Activated T-helper 1 cell treated with Interleukin-2 at 50 U/mL for 16 hours (primary cell): ENCODE data around the gene GOSR1.
"Not testable (repeated sequence)": the region's sequence is repeated elsewhere in the genome, so short reads cannot be mapped to it uniquely, and the experiment has no call there.

ENCODE experiments used
- DNase-seq: peaks from one replicate; pipeline ENCODE4 v3.0.0-alpha.2; 2020; ENCODE audit warnings: low read depth

GOSR1 gene

DNA sequence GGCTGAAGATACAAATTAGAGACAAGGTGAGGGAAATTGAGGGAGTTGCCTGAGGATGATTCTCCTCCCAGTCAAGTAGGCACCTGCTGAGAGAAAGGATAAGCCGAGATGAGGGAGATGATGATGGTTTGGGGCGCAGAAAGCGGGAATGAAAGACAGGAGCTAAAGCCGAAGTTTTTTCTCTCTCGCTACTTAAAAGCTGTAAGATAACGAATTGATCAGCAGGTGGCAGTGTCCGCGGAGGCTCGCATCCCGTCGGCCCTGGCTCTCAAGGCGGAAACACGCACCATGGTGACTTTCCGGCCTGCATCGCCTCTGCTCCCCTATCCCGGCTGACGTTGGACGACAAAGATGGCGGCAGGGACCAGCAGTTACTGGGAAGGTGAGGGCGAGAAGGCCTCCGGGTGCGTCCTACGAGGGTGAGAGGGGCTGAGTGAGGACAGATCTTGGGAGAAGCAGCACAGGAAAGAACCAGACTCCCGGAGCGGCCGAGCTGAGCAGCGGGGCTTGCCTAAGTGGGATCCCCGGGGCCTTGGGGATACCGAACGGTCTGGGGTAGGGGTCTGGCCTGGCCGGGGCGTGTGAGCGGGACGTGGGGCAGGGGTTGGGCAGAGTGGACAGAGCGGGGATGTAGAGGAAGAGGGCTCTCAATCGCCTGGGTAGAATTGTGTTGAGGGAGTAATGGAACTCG, at the start of gene GOSR1:
TSS of gene GOSR1 (plus strand) at position 326 of the 691 bp plus-strand sequence. CDS start at position 352, 26 bp downstream.
- DNase-seq: peak; percentile 83

DNA sequence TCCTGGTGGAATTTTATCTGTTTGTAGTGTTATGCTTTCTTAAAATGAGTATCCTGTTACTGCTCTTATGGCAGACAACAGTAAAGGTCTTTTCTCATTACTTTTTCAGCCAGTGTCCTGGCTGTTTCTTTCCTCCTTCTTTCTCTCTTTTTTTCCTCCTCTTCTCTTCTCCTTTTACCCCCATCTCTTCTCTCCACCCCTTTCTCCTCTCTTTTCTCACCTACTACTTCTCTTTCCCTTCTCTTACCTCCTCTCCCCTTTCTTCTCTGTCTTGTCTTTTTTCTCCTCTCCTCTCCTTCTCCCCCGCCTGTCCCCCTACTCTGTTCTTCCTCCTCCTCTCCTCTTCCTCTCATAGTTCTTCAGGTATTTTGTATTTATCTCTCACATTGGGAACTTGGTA, 49.6 kb upstream of the GOSR1 start:
- no peak for DNase-seq

DNA sequence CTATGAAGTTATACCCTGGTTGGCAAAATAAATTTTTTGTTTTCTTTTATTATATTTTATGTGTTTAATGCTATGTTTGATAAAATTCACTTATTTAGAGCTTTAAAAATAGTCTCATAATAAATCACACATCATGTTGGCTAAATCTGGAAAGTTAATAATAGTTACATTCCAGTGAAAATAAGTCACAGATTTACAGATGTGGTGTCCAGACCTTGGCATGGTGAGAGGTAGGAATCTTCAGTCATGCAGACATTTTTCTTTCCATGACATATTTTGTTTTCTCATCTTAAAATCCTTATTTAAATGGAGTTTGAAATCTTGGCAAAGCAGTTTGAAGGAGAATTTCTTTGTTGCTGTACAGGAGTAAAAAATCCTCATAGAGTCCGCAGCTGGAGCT, 48.1 kb upstream of the GOSR1 start:
- no peak for DNase-seq

- no peak for DNase-seq
Observed at GRCh38 chr17:30433514-30433913, 43.7 kb upstream of the GOSR1 start.

DNA sequence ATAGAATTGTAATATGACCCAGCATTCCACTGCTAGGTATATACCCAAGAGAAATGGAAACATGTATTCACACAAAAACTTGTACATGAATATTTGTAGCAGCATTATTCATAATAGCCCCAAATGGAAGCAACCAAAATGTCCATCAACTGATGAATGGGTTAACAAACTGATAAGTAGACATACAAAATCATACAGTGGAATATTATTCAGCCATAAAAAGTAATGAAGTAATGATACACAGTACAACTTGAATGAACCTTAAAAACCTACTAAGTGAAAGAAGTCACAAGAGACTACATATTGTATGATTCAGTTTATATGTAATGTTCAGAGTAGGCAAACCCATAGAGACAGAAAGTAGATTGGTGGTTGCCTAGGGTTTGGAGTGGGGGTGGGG, 40.5 kb upstream of the GOSR1 start:
- no peak for DNase-seq

DNA sequence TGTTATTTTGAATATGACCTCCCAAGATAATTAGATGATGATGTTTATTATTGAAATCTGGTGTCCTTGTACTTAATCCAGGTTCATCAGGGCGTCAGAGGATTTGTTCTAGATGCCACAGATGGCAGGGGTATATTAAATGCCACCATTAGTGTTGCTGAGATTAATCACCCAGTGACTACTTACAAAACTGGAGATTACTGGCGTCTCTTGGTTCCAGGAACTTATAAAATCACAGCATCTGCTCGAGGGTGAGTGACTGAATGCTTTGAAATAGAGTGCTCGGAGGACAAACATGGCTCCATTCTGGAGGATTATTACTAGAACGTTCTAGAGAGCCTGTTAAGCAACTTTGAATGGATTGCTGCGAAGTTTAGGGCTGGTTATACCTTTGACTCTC, 33.5 kb upstream of the GOSR1 start:
- no peak for DNase-seq

GRCh38 chr17:30446640-30447039, 30.6 kb upstream of the GOSR1 start:
- not testable (repeated sequence) for DNase-seq

DNA sequence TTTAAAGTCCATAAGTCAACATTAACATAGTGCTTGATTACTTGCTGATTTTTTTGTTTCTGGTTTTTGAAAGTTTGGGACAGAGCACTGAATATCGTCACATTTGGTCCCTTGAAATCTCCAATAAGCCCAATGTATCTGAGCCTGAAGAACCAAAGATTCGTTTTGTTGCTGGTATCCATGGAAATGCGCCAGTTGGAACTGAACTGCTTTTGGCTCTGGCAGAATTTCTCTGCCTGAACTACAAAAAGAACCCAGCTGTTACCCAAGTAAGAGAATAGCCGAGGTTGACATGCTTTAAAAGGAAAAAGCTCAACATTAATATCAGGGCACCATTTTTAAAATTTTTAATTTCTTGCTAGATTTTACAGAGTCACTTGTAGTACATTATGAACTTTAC, 27.7 kb upstream of the GOSR1 start:
- DNase-seq: no peak

- DNase-seq: no peak
Observed at GRCh38 chr17:30450125-30451027, 26.8 kb upstream of the GOSR1 start.

DNA sequence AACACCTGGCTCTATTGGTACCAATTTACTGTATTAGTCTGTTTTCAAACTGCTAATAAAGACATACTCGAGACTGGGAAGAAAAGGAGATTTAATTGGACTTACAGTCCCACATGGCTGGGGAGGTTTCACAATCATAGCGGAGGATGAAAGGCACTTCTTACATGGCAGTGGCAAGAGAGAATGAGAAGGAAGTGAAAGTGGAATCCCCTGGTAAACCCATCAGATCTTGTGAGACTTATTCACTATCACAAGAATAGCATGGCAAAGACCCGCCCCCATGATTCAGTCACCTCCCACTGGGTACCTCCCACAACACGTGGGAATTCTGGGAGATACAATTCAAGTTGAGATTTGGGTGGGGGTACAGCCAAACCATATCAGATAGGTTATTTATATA, 22.6 kb upstream of the GOSR1 start:
- DNase-seq: no peak

DNA sequence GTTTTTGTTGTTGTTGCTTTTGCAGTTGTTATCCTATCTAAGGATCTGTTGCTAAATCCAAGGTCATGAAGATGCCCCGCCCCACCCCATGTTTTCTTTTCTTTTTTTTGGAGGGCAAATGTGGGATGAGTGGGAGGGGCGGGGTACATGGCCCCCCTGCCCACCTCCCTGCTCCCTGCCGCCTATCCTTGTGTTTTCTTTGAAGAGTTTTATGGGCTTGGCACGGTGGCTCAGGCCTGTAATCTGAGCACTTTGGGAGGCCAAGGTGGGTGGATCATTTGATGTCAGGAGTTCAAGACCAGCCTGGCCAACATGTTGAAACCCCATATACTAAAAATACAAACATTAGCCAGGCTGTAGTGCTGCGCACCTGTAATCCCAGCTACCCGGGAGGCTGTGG, 18.8 kb upstream of the GOSR1 start:
- no peak for DNase-seq

- not testable (repeated sequence) for DNase-seq
Observed at GRCh38 chr17:30458797-30459413, 18.3 kb upstream of the GOSR1 start.

GRCh38 chr17:30468465-30468864, 8.7 kb upstream of the GOSR1 start:
- no peak for DNase-seq

- DNase-seq: no peak
Observed at GRCh38 chr17:30472238-30472890, 4.8 kb upstream of the GOSR1 start.

GRCh38 chr17:30475206-30475605, 2.0 kb upstream of the GOSR1 start:
- no peak for DNase-seq

GRCh38 chr17:30476726-30477082, 504 bp upstream of the GOSR1 start:
- DNase-seq: peak; percentile 3

DNA sequence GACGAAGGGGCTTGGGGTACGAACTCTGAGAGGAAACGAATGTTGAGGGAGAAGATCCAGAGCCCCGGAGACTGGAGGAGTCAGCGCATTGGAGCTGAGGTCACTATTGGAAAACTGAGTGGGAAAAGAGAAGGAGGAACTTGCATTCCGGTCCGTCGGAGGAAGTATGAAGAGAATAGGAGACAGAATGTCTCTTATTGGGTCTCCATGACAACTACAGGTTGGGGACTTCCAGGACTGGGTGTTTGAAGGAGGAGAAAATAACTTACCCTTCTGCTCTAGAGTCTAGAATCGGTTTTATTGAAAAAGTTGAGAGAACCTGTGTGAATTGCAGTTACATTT, 537 bp downstream of the GOSR1 start:
- no peak for DNase-seq

DNA sequence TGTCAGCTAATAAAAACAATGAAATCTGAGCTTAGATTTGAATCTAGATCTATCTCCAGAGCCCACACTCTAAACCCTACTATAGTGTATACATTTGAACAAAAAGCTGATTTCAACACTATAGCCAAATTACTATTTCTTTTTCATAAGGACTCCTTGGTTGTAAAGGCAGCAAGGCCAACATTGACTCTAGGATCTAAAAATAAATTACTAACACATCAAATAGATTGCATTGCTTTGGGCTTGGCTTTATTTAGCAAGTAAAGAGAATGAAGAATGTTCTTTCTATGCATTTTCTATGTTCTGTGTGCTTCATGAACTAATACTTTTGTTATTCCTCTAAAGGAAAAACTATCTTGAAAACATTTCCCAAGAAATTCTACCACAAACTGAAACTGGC, 5.3 kb downstream of the GOSR1 start:
- DNase-seq: no peak

DNA sequence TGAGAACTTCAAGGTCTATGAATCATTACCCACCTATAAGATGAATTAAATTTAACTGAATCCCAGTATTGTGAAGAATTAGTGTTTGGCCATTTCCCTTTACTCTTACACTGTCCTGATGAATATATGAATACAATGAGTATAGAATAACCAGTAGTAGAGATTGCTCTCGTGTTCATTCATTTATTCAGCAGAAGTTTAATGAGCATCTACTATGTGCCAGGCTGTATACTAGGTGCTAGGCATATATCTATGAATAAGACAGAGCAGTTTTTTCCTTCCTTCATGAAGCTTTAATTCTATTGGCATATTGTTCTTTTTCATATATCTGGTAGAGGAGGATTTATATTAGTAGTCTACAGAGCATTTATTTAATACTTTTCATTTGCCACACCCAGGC, 6.0 kb downstream of the GOSR1 start:
- no peak for DNase-seq

- no peak for DNase-seq
Observed at GRCh38 chr17:30493780-30494179, 16.6 kb downstream of the GOSR1 start.

- no peak for DNase-seq
Observed at GRCh38 chr17:30495586-30495985, 18.4 kb downstream of the GOSR1 start.

- DNase-seq: no peak
Observed at GRCh38 chr17:30503558-30503957, 26.4 kb downstream of the GOSR1 start.
